SK-N-SH treated with all-trans-retinoic acid at 6 μM for 48 hours (cell line): ENCODE data around the gene FIBCD1.

Experiments
- ARNTL ChIP-seq: fragments of 450-650 bp; formaldehyde crosslinking; IDR thresholded peaks from 2 replicates; pipeline ENCODE4 v1.5.0; 2020; ENCODE audit warnings: low read depth, mild to moderate bottlenecking, moderate library complexity, borderline replicate concordance
- CREB5 ChIP-seq: fragments of 250-450 bp; sonication (Bioruptor Pico); IDR thresholded peaks from 2 replicates; pipeline ENCODE4 v1.5.1; 2020; ENCODE audit warnings: low read depth, mild to moderate bottlenecking, moderate library complexity
- ESRRG ChIP-seq: fragments of 250-450 bp; sonication (Bioruptor Pico); IDR thresholded peaks from 2 replicates; pipeline ENCODE4 v1.6.1; 2021; ENCODE audit warnings: mild to moderate bottlenecking
- PATZ1 ChIP-seq: fragments of 250-450 bp; sonication (Bioruptor Pico); IDR thresholded peaks from 2 replicates; pipeline ENCODE4 v1.8.0; 2020; ENCODE audit warnings: mild to moderate bottlenecking, moderate library complexity, borderline replicate concordance
- RARB ChIP-seq: fragments of 250-450 bp; sonication (Bioruptor Pico); IDR thresholded peaks from 2 replicates; pipeline ENCODE4 v1.8.0; 2021; ENCODE audit warnings: mild to moderate bottlenecking, moderate library complexity
- SNAI2 ChIP-seq: fragments of 250-450 bp; sonication (Bioruptor Pico); IDR thresholded peaks from 2 replicates; pipeline ENCODE4 v1.5.0; 2020; ENCODE audit warnings: mild to moderate bottlenecking, moderate library complexity
- ZC3H10 ChIP-seq: fragments of 250-450 bp; sonication (Bioruptor Pico); IDR thresholded peaks from 2 replicates; pipeline ENCODE4 v1.5.1; 2021; ENCODE audit warnings: mild to moderate bottlenecking, moderate library complexity
- ZFP30 ChIP-seq: fragments of 450-650 bp; formaldehyde crosslinking; IDR thresholded peaks from 2 replicates; pipeline ENCODE4 v1.5.0; 2022; ENCODE audit warnings: mild to moderate bottlenecking, moderate library complexity
- ZNF70 ChIP-seq: fragments of 450-650 bp; formaldehyde crosslinking; IDR thresholded peaks from 2 replicates; pipeline ENCODE4 v1.5.0; 2020; ENCODE audit warnings: mild to moderate bottlenecking, moderate library complexity

GRCh38 chr9:130936285-130937117, 2.5 kb downstream of the FIBCD1 start:
- TF ChIP-seq PATZ1 (CRISPR knock-in tag) (no peak), RARB (CRISPR knock-in tag) (no peak), SNAI2 (CRISPR knock-in tag) (no peak), CREB5 (no peak), ARNTL (CRISPR knock-in tag) (no peak), ZNF70 (CRISPR knock-in tag) (no peak), ESRRG (CRISPR knock-in tag) (no peak), ZFP30 (no peak), ZC3H10 (no peak)
